ENCODE results near the gene KRT4. TPM values are rescaled to one million over a fixed set of nuclear protein-coding genes. Genes with fewer than 3 reads are reported as not detected.

KRT4 gene
- total and polyA plus RNA-seq, 12 donors = 0.06 to 6.2 (median 0.61) TPM; not detected in 8

GRCh38 chr12:52801773-52802172 lies 12.1 kb downstream of the KRT4 start:
- DNase-seq = no peak
- no peaks in the 10 kb centered on the region for H3K4me1 ChIP-seq (replicated peaks in 1 of 2)
- H3K36me3 ChIP-seq (replicated peaks in 1 of 2) = no peaks in the 10 kb centered on the region
- intact Hi-C loops (cut with DNase I) = no loop called here
- 52 to 66% (median 56%) methylated on average over 2 to 3 of the region's 3 CpGs for WGBS, 4 donors
- no peak overlapping the region for H3K4me3 ChIP-seq
- no peaks in the 10 kb centered on the region for H3K27me3 ChIP-seq
- TF ChIP-seq CTCF (IDR thresholded peaks at IDR 0.05) = no peak
- TF ChIP-seq POLR2A (IDR thresholded peaks at IDR 0.05) = no peak
- no peaks in the 10 kb centered on the region for H3K9me3 ChIP-seq (replicated peaks in 1 of 3)
- no peak overlapping the region for H3K27ac ChIP-seq

GRCh38 chr12:52800259-52800917 lies 13.5 kb downstream of the KRT4 start:
- no peaks in the 10 kb centered on the region for H3K9me3 ChIP-seq (replicated peaks in 1 of 3)
- 87 to 100% (median 91%) methylated on average over 1 of the region's 1 CpG for WGBS, 4 donors
- no peak for DNase-seq
- no peaks in the 10 kb centered on the region for H3K36me3 ChIP-seq (replicated peaks in 1 of 2)
- no peak overlapping the region for H3K27ac ChIP-seq
- intact Hi-C loops (cut with DNase I) = no loop called here
- no peaks in the 10 kb centered on the region for H3K27me3 ChIP-seq
- TF ChIP-seq CTCF (IDR thresholded peaks at IDR 0.05) (no peak), POLR2A (IDR thresholded peaks at IDR 0.05) (no peak)
- H3K4me3 ChIP-seq = no peak overlapping the region
- no peaks in the 10 kb centered on the region for H3K4me1 ChIP-seq (replicated peaks in 1 of 2)

- no peak overlapping the region for H3K4me3 ChIP-seq
- DNase-seq = no peak
- H3K36me3 ChIP-seq (replicated peaks in 1 of 2) = no peaks in the 10 kb centered on the region
- intact Hi-C loops (cut with DNase I) = no loop called here
- 74 to 81% (median 77%) methylated on average over 5 of the region's 5 CpGs for WGBS, 4 donors
- H3K27me3 ChIP-seq = no peaks in the 10 kb centered on the region
- TF ChIP-seq CTCF (IDR thresholded peaks at IDR 0.05) = no peak
- TF ChIP-seq POLR2A (IDR thresholded peaks at IDR 0.05) = no peak
- no peaks in the 10 kb centered on the region for H3K4me1 ChIP-seq (replicated peaks in 1 of 2)
- no peaks in the 10 kb centered on the region for H3K9me3 ChIP-seq (replicated peaks in 1 of 3)
- no peak overlapping the region for H3K27ac ChIP-seq
Observed at GRCh38 chr12:52799505-52800211, 14.3 kb downstream of the KRT4 start.

GRCh38 chr12:52798671-52799504 lies 15.0 kb downstream of the KRT4 start:
- no peak overlapping the region for H3K4me3 ChIP-seq
- WGBS, 4 donors = 58 to 64% (median 62%) methylated on average over 7 of the region's 7 CpGs
- no peaks in the 10 kb centered on the region for H3K36me3 ChIP-seq (replicated peaks in 1 of 2)
- H3K27ac ChIP-seq = no peak overlapping the region
- no peaks in the 10 kb centered on the region for H3K9me3 ChIP-seq (replicated peaks in 1 of 3)
- no peak for DNase-seq
- intact Hi-C loops (cut with DNase I) = no loop called here
- no peaks in the 10 kb centered on the region for H3K4me1 ChIP-seq (replicated peaks in 1 of 2)
- TF ChIP-seq CTCF (IDR thresholded peaks at IDR 0.05) (no peak), POLR2A (IDR thresholded peaks at IDR 0.05) (no peak)
- H3K27me3 ChIP-seq = no peaks in the 10 kb centered on the region

All from adrenal gland (tissue), 12 donors.